Astrocyte of the cerebellum (primary cell): Measurements from ENCODE around the gene ST3GAL4.

Experiments used
- DNase-seq: peaks from one replicate; pipeline ENCODE4 v3.0.0-alpha.2; 2011; ENCODE audit warnings: low read depth
- H3K4me3 ChIP-seq: 2 replicates; pipeline ENCODE4 v1.5.1; 2011; ENCODE audit warnings: mild to moderate bottlenecking, low read depth, low read length, moderate library complexity
- CTCF ChIP-seq: IDR thresholded peaks from 2 replicates; pipeline ENCODE4 v1.5.1; 2012; ENCODE audit warnings: low read length, low read depth, moderate library complexity, mild to moderate bottlenecking; ENCODE audit errors: missing control alignments
- in situ Hi-C: cut with HindIII; loops from 2 replicates; pipeline ENCODE4 v1.10.0; 2017; ENCODE audit warnings: low sequenced_read_pairs

ST3GAL4 gene

DNA sequence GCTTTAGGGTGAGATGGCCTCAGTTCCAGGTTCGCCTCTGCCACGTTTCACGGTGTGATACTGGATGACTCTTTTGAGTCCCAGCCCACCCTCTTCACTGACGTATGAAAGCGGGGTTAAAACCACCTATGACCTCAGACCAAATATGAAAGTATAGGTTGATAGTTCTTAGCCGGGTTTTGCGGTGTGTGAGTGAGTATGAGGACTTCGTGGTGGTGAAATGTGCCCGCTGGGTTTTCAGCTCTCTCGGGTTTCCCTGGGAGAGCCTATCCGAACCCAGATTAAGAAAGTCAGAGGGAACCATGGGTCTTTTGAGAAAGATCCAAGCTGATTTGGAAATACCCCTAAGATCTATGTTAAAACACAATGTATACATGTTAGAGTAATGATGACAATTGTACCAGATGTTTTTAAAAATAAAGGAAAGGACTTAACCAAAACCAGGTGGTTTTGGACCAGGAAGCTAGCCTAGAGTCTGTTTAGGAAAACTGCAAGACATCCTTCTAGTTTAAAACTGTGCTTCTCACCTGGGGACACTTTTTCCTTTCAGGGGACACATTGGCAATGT lies 25.8 kb upstream of the ST3GAL4 start:
- no peak for DNase-seq
- TF ChIP-seq CTCF = no peak
- H3K4me3 ChIP-seq = no peak overlapping the region
- in situ Hi-C loops = no loop called here

- no peak overlapping the region for H3K4me3 ChIP-seq
- DNase-seq = no peak
- TF ChIP-seq CTCF = no peak
- in situ Hi-C loops = no loop called here
These were observed 24.2 kb upstream of the ST3GAL4 start for GRCh38 chr11:126331286-126331685.

DNA sequence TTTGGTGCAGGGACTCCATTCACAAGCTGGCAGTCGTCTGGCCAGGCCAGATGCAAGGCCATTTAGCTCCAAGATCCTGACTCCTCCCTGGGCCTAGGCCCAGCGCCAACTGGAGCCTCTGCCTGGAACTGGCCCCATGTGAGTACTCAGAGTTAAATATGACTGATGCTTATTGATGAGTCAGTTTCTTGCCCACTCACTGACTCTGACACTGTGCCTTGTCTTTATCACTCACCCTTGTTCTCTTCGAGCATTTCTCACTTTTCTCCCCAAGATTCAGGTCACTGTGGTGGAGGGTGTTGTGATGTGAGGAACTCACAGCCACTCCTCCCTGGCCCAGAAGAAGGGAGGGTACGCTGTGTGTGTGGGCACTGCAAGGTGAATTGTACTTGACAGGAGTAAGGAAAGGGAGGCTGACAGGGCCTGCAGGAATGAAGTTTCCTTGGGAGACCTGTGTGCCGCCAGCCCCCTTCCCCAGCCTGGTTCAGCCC lies 23.2 kb upstream of the ST3GAL4 start:
- in situ Hi-C loops = no loop called here
- no peak overlapping the region for H3K4me3 ChIP-seq
- no peak for DNase-seq
- TF ChIP-seq CTCF = no peak

- H3K4me3 ChIP-seq = no peak overlapping the region
- no peak for DNase-seq
- no peak for TF ChIP-seq CTCF
- in situ Hi-C loops = no loop called here
These were observed 22.3 kb upstream of the ST3GAL4 start for GRCh38 chr11:126333142-126333541.

DNA sequence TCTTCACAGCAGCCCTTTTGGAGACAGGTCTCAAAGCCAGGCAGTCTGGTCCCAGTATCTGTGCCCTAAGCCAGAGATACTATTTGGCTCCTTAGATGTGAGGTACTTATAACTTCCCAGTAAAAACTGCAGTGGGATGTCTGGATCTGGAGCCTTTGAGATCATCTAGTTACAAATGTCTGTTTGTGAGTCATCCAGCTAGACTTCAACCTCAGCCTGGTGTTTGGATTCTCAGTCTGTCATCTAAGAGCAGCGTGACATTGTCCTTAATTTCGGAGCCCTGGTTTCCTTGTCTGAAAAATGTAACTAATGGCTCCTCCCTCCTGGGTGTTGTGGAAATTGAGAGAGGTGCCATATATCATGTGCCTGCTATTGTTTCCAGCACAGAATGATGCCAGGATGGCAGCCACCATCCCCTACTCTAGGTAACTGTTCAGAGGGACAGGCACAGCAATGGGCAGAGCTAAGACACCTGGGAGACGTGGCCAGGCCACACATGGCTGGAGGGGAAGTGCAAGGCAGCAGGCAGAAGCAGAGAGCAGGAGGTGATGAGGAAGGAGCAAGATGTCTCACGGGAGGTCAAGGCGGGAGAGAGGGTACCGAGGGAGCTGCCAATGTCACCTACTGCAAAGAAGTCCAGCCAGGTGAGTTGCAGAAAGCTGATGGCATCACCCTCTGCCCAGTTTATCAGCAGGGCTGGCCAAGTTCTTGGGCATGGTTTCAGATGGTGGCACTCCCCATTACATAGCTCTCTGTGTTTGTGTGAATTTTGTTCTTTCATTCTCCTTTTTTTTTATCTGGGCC lies 20.6 kb upstream of the ST3GAL4 start:
- no peak for TF ChIP-seq CTCF
- no peak for DNase-seq
- in situ Hi-C loops = no loop called here
- no peak overlapping the region for H3K4me3 ChIP-seq

DNA sequence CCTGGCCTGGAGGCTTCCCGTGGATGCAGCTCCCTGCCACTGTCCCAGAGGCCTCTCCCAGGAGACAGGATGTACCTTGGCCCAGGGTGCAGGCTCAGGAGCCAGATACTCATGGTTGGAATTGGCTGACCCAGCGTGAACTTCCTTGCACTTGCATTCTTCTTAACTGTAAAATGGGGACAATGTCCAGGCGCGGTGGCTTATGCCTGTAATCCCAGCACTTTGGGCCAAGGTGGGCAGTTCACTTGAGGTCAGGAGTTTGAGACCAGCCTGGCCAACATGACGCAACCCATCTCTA lies 20.1 kb upstream of the ST3GAL4 start:
- in situ Hi-C loops = no loop called here
- no peak overlapping the region for H3K4me3 ChIP-seq
- TF ChIP-seq CTCF = no peak
- no peak for DNase-seq
